ENCODE measurements around the gene AKAP13. TPM values are rescaled to one million over a fixed set of nuclear protein-coding genes. Genes with fewer than 3 reads are reported as not detected.

Gene AKAP13
- total RNA-seq, 1 experiment from 2014 or later, result 47.3 TPM

DNA sequence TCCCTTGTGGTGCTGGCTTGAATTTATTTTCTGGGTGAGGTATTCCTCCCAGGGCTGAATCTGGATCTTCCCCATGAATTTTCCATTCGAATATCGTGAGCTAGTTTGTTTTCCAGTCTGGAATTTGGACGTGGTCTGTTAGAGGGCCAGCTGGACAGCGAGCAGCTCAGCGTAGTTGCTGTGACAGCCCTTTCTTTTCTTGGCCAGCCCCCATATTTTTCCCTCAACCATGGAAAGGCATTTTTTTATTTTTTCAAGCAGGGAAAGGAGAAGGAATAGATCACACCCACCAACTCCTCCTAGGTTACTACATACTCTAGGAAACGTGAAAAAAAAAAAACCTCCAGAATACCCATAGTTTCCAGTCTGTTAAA is 262.3 kb downstream of the AKAP13 start:
- Histone ChIP-seq H3K14ac (ENCODE audit: insufficient read depth, low read length) (no peak overlapping the region), H2BK120ac (ENCODE audit: low read depth, low read length, poor library complexity, severe bottlenecking) (no peak overlapping the region), H3K4ac (ENCODE audit: low read depth, low read length) (no peak overlapping the region), H3K56ac (ENCODE audit: insufficient read length, low read depth, low read length) (no peak overlapping the region), H2BK15ac (ENCODE audit: low read depth, low read length) (no peak overlapping the region), H3K9me3 (ENCODE audit: control insufficient read depth, low read depth, low read length) (no peaks in the 10 kb centered on the region), H3K27me3 (ENCODE audit: insufficient read depth, low read length) (no peaks in the 10 kb centered on the region), H2BK20ac (ENCODE audit: low read depth, low read length, poor library complexity, severe bottlenecking) (no peak overlapping the region), H2BK5ac (ENCODE audit: insufficient read length, low read length) (no peak overlapping the region), H4K20me1 (ENCODE audit: control insufficient read depth, insufficient read depth, insufficient read length) (no peaks in the 10 kb centered on the region), H3T11ph (ENCODE audit: low read length) (no peak overlapping the region), H3K79me2 (ENCODE audit: insufficient read depth, low read length) (no peaks in the 10 kb centered on the region), H3K4me2 (ENCODE audit: insufficient read depth, insufficient read length, low read length) (no peak overlapping the region), H3K79me1 (ENCODE audit: insufficient read depth, low read depth, low read length, poor library complexity, severe bottlenecking) (no peaks in the 10 kb centered on the region), H3K9ac (ENCODE audit: extremely low read depth, insufficient read length, low read length) (no peak overlapping the region), H3K4me1 (ENCODE audit: insufficient read depth, low read length) (no peaks in the 10 kb centered on the region), H3K18ac (ENCODE audit: insufficient read length, low read depth, low read length) (no peak overlapping the region), H3K27ac (ENCODE audit: insufficient read length, low read depth, low read length) (no peak overlapping the region), H4K8ac (replicated peaks; ENCODE audit: insufficient read length, low read depth, low read length) (no peak overlapping the region), H2AK5ac (ENCODE audit: insufficient read length, low read length) (no peak overlapping the region), H3K23me2 (ENCODE audit: insufficient read length, low read depth, low read length, poor library complexity, severe bottlenecking) (no peaks in the 10 kb centered on the region), H2BK12ac (ENCODE audit: insufficient read length, low read depth, low read length) (no peak overlapping the region), H4K5ac (ENCODE audit: insufficient read length, low read depth, low read length) (no peak overlapping the region), H4K91ac (ENCODE audit: insufficient read length, low read depth, low read length) (no peak overlapping the region), H3K23ac (ENCODE audit: insufficient read length, low read depth, low read length) (no peak overlapping the region), H2AFZ (ENCODE audit: low read length) (no peak overlapping the region)
- Mint-ChIP-seq H3K36me3 (ENCODE audit: insufficient read depth in 1 of 3, low read depth in 3 of 3) (peaks cover 13 to 30% (median 25%) of the 10 kb centered on the region in 3 experiments), H3K27me3 (ENCODE audit: low read depth) (no peaks in the 10 kb centered on the region), H3K27ac (no peak overlapping the region), H3K4me3 (no peak overlapping the region), H3K4me1 (peaks cover 6 to 8% of the 10 kb centered on the region in 2 experiments), H3K9me3 (no peaks in the 10 kb centered on the region; a peak in 1 of 5 replicates)
- no peak for DNase-seq
- WGBS (ENCODE audit: extremely low coverage, insufficient read length, low lambda C conversion rate), result no CpG with 5 or more reads among the region's 6 CpGs
- TF ChIP-seq, protein P1, sequence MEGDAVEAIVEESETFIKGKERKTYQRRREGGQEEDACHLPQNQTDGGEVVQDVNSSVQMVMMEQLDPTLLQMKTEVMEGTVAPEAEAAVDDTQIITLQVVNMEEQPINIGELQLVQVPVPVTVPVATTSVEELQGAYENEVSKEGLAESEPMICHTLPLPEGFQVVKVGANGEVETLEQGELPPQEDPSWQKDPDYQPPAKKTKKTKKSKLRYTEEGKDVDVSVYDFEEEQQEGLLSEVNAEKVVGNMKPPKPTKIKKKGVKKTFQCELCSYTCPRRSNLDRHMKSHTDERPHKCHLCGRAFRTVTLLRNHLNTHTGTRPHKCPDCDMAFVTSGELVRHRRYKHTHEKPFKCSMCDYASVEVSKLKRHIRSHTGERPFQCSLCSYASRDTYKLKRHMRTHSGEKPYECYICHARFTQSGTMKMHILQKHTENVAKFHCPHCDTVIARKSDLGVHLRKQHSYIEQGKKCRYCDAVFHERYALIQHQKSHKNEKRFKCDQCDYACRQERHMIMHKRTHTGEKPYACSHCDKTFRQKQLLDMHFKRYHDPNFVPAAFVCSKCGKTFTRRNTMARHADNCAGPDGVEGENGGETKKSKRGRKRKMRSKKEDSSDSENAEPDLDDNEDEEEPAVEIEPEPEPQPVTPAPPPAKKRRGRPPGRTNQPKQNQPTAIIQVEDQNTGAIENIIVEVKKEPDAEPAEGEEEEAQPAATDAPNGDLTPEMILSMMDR (conservative IDR thresholded peaks at IDR 0.05), result no peak
